PC-9 (cell line): ENCODE results near the gene MRPL27. TPM values are rescaled to one million over a fixed set of nuclear protein-coding genes. Genes with fewer than 3 reads are reported as not detected.

Experiments
- BruUV-seq: library from RNA; stranded (reverse); fragments of 400-500 nt; replicated peaks from 2 replicates; lab custom pipeline; 2021; lab: Mats Ljungman, UMichigan
- CTCF ChIA-PET: fragments of 300-600 bp; sonication (Branson Sonifier 250); formaldehyde crosslinking; loops from one replicate; lab custom pipeline; 2022; ENCODE audit warnings: antibody characterized with exemption; lab: Charles Lee
- POLR2A ChIA-PET: fragments of 300-600 bp; sonication (Branson Sonifier 250); formaldehyde crosslinking; loops from one replicate; lab custom pipeline; 2022; ENCODE audit warnings: antibody characterized with exemption; ENCODE audit not compliant: unreplicated experiment; lab: Charles Lee
- DNase-seq, 2 experiments: peaks; one replicate each; pipeline versions ENCODE4 v3.0.0 to v3.0.0-alpha.2; 2015 to 2022; ENCODE audit warnings: mixed read lengths in 1 of 2
- H2AFZ ChIP-seq: fragments of 200-600 bp; sonication (generic); 2 replicates; pipeline ENCODE4 v1.8.1; 2017; ENCODE audit warnings: antibody characterized with exemption
- H3F3A ChIP-seq: fragments of 200-600 bp; sonication (generic); 2 replicates; pipeline ENCODE4 v1.8.1; 2017; ENCODE audit warnings: antibody characterized with exemption, mild to moderate bottlenecking, low read depth; ENCODE audit not compliant: insufficient read depth
- H3K27ac ChIP-seq: fragments of 200-600 bp; sonication (generic); 2 replicates; pipeline ENCODE4 v1.6.1; 2016; ENCODE audit warnings: mixed run types
- H3K27me3 ChIP-seq: fragments of 200-600 bp; sonication (generic); 2 replicates; pipeline ENCODE4 v1.6.1; 2016; ENCODE audit warnings: low read depth, mixed run types; ENCODE audit not compliant: insufficient read depth
- H3K36me3 ChIP-seq: fragments of 200-600 bp; sonication (generic); 2 replicates; pipeline ENCODE4 v1.6.1; 2016; ENCODE audit warnings: low read depth, mixed run types
- H3K4me1 ChIP-seq: fragments of 200-600 bp; sonication (generic); replicated peaks from 2 replicates; pipeline ENCODE4 v1.6.1; 2016; ENCODE audit warnings: mixed run types; ENCODE audit not compliant: insufficient read depth
- H3K4me2 ChIP-seq: fragments of 200-600 bp; sonication (generic); 2 replicates; pipeline ENCODE4 v1.6.1; 2017; ENCODE audit warnings: mixed run types
- H3K4me3 ChIP-seq: fragments of 200-600 bp; sonication (generic); 2 replicates; pipeline ENCODE4 v1.6.1; 2016; ENCODE audit warnings: mixed run types
- H3K79me2 ChIP-seq: fragments of 200-600 bp; sonication (generic); 2 replicates; pipeline ENCODE4 v1.6.1; 2017; ENCODE audit warnings: low read depth, mixed run types
- H3K9me2 ChIP-seq: fragments of 200-600 bp; sonication (generic); 2 replicates; pipeline ENCODE4 v1.8.1; 2017; ENCODE audit warnings: mild to moderate bottlenecking; ENCODE audit not compliant: insufficient read depth
- H3K9me3 ChIP-seq: fragments of 200-600 bp; sonication (generic); 2 replicates; pipeline ENCODE4 v1.8.1; 2016; ENCODE audit warnings: low read depth; ENCODE audit not compliant: insufficient read depth
- H4K20me1 ChIP-seq: fragments of 200-600 bp; sonication (generic); 2 replicates; pipeline ENCODE4 v1.8.1; 2017; ENCODE audit not compliant: insufficient read depth
- EZH2 ChIP-seq: fragments of 200-600 bp; sonication (generic); IDR thresholded peaks from 2 replicates; pipeline ENCODE4 v1.8.0; 2017; ENCODE audit warnings: antibody characterized with exemption, low read depth
- intact Hi-C: fragments of 100-400 bp; cut with micrococcal nuclease; formaldehyde crosslinking; loops from one replicate; pipeline ENCODE4 v1.10.0; 2022; ENCODE audit not compliant: unreplicated experiment
- total RNA-seq: library from RNA; stranded (reverse); gene quantifications from 2 replicates; pipeline ENCODE4 v1.2.3, GENCODE V29; 2021
- TF ChIP-seq, protein P1 (sequence below): fragments of 200-600 bp; sonication (generic); conservative IDR thresholded peaks from 2 replicates; pipeline ENCODE4 v1.6.1; 2017; ENCODE audit warnings: mixed run types, antibody characterized with exemption, mild to moderate bottlenecking, moderate library complexity

MRPL27 gene
- total RNA-seq, 1 experiment from 2014 or later = 48.3 TPM

DNA sequence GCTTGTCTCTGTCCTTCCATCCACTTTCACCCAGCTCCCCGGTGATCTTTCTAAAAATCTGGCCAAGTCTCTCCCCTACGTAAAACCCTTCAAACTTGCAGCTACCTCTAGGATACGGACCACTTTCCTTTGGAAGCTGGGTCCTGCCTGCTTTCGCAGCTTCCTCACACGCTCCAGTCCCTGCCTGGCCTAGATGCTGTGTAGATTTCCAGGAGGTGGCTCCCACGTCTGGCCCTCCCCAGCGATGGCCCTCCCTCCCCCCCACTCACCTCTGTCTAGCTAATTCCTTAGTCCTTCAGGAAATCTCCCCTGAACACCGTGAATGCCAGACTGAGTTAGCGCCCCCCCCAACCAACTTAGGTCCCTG, 24.9 kb upstream of the MRPL27 start:
- CTCF ChIA-PET = interaction anchor here (1.2 to 2.0 kb wide), 5 partner anchors 23 to 81 kb away, joined by 4 to 19 read pairs (median 6); partner anchors contain the start of gene RSAD1
- intact Hi-C loops = loop anchor here (1.0 to 2.0 kb wide), 3 partner anchors 29 to 80 kb away; partner anchors contain the start of genes ACSF2 and RSAD1
- H3K4me3 ChIP-seq = peak overlapping the region; percentile 98; the same call in 1 of the 2 replicates

DNA sequence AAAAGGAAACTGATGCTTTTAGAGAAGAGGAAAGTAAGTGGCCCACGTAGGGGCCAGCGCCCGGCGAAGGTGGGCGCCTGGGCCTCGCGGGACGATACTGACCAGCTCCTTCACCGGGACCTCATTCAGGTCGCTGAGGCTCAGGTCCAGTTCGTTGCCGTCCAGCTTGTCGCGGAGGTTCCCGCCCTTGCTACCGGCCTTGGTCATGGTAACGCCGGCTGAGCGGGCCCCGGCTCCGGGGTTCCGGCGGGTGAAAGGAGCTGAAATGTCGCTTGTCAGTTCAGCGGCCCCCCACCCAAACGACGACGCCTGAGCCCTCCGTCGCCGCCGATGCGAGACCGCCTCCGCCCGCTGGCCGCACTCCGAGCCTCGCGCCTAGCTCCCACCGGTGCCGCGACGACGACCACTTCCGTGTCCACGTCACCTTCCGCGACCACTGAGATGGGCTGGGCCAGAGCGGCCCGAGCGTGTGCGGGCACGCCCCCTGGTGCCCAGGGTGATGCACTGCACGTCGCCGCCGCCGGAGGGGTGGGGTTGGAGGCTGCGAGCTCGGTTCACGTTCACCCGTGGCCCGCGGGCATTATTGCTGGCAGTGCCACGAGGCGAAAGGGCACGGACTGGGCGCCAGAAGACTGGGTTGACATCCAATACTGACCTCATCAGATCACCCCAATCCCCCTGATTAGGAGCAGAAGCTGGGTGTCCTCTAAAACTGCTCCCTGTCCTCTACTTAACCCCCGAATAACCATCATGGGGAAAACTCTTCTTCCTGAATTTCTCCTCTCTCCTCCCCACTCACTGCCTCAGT, 24.3 kb upstream of the MRPL27 start, which contains the start of gene LRRC59:
TSS of gene LRRC59 (minus strand) at position 413 of the 808 bp plus-strand sequence. CDS start at position 207, 206 bp downstream.
- Histone ChIP-seq H3K4me3 (peak within 1 kb of the TSS; percentile 98), H3K9me3 (no peaks in the 10 kb centered on the region), H3K27me3 (no peaks in the 10 kb centered on the region), H3K9me2 (no peaks in the 10 kb centered on the region), H3K36me3 (peaks cover 35% of the 10 kb centered on the region), H2AFZ (peak within 1 kb of the TSS; percentile 77), H4K20me1 (peaks cover 33% of the 10 kb centered on the region), H3K4me2 (peak within 1 kb of the TSS; percentile 97), H3K4me1 (peaks cover 46% of the 10 kb centered on the region), H3K27ac (peak within 1 kb of the TSS; percentile 79), H3K79me2 (peaks cover 49% of the 10 kb centered on the region), H3F3A (peaks cover 36% of the 10 kb centered on the region)
- intact Hi-C loops = loop anchor here (1.0 to 2.0 kb wide), 3 partner anchors 29 to 81 kb away; partner anchors contain the start of genes ACSF2 and RSAD1
- DNase-seq = peak; percentile 64 to 88
- POLR2A ChIA-PET = interaction anchor here (0.6 to 0.7 kb wide), 4 partner anchors 30 to 415 kb away, joined by 3 to 5 read pairs (median 4); no protein-coding TSS in a partner anchor
- no TSS peak for BruUV-seq
- TF ChIP-seq, protein P1, sequence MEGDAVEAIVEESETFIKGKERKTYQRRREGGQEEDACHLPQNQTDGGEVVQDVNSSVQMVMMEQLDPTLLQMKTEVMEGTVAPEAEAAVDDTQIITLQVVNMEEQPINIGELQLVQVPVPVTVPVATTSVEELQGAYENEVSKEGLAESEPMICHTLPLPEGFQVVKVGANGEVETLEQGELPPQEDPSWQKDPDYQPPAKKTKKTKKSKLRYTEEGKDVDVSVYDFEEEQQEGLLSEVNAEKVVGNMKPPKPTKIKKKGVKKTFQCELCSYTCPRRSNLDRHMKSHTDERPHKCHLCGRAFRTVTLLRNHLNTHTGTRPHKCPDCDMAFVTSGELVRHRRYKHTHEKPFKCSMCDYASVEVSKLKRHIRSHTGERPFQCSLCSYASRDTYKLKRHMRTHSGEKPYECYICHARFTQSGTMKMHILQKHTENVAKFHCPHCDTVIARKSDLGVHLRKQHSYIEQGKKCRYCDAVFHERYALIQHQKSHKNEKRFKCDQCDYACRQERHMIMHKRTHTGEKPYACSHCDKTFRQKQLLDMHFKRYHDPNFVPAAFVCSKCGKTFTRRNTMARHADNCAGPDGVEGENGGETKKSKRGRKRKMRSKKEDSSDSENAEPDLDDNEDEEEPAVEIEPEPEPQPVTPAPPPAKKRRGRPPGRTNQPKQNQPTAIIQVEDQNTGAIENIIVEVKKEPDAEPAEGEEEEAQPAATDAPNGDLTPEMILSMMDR = peak; percentile 96
- TF ChIP-seq EZH2 = no peak
- CTCF ChIA-PET = interaction anchor here (0.6 to 2.0 kb wide), 10 partner anchors 23 to 1326 kb away, joined by 3 to 19 read pairs (median 6); partner anchors contain the start of gene RSAD1

More for the DNA sequence above, 24.9 kb upstream of the MRPL27 start:
- peaks cover 30% of the 10 kb centered on the region for H3K36me3 ChIP-seq
- peaks cover 30% of the 10 kb centered on the region for H3F3A ChIP-seq
- TF ChIP-seq, protein P1 = no peak
- no peak for TF ChIP-seq EZH2
- peaks cover 33% of the 10 kb centered on the region for H4K20me1 ChIP-seq
- DNase-seq = no peak
- H3K79me2 ChIP-seq = peaks cover 44% of the 10 kb centered on the region
- H3K4me2 ChIP-seq = peak overlapping the region; percentile 97
- H2AFZ ChIP-seq = peak overlapping the region; percentile 77; the same call in 1 of the 2 replicates
- no peaks in the 10 kb centered on the region for H3K9me2 ChIP-seq
- H3K27ac ChIP-seq = no peak overlapping the region
- no TSS peak for BruUV-seq
- H3K4me1 ChIP-seq = peaks cover 41% of the 10 kb centered on the region
- no peaks in the 10 kb centered on the region for H3K9me3 ChIP-seq
- no peaks in the 10 kb centered on the region for H3K27me3 ChIP-seq
- POLR2A ChIA-PET = interaction anchor here (0.6 kb wide), 1 partner anchor 46 kb away, joined by 4 read pairs; no protein-coding TSS in a partner anchor
